PC-9 (cell line): ENCODE data around the gene EFCAB11. TPM values are rescaled to one million over a fixed set of nuclear protein-coding genes. Genes with fewer than 3 reads are reported as not detected.

ENCODE experiments used
- BruUV-seq: library from RNA; stranded (reverse); fragments of 400-500 nt; replicated peaks from 2 replicates; lab custom pipeline; 2021; lab: Mats Ljungman, UMichigan
- CTCF ChIA-PET: fragments of 300-600 bp; sonication (Branson Sonifier 250); formaldehyde crosslinking; loops from one replicate; lab custom pipeline; 2022; ENCODE audit warnings: antibody characterized with exemption; lab: Charles Lee
- POLR2A ChIA-PET: fragments of 300-600 bp; sonication (Branson Sonifier 250); formaldehyde crosslinking; loops from one replicate; lab custom pipeline; 2022; ENCODE audit warnings: antibody characterized with exemption; ENCODE audit not compliant: unreplicated experiment; lab: Charles Lee
- DNase-seq, 2 experiments: peaks; one replicate each; pipeline versions ENCODE4 v3.0.0 to v3.0.0-alpha.2; 2015 to 2022; ENCODE audit warnings: mixed read lengths in 1 of 2
- H2AFZ ChIP-seq: fragments of 200-600 bp; sonication (generic); 2 replicates; pipeline ENCODE4 v1.8.1; 2017; ENCODE audit warnings: antibody characterized with exemption
- H3F3A ChIP-seq: fragments of 200-600 bp; sonication (generic); 2 replicates; pipeline ENCODE4 v1.8.1; 2017; ENCODE audit warnings: antibody characterized with exemption, mild to moderate bottlenecking, low read depth; ENCODE audit not compliant: insufficient read depth
- H3K27ac ChIP-seq: fragments of 200-600 bp; sonication (generic); 2 replicates; pipeline ENCODE4 v1.6.1; 2016; ENCODE audit warnings: mixed run types
- H3K27me3 ChIP-seq: fragments of 200-600 bp; sonication (generic); 2 replicates; pipeline ENCODE4 v1.6.1; 2016; ENCODE audit warnings: low read depth, mixed run types; ENCODE audit not compliant: insufficient read depth
- H3K36me3 ChIP-seq: fragments of 200-600 bp; sonication (generic); 2 replicates; pipeline ENCODE4 v1.6.1; 2016; ENCODE audit warnings: low read depth, mixed run types
- H3K4me1 ChIP-seq: fragments of 200-600 bp; sonication (generic); replicated peaks from 2 replicates; pipeline ENCODE4 v1.6.1; 2016; ENCODE audit warnings: mixed run types; ENCODE audit not compliant: insufficient read depth
- H3K4me2 ChIP-seq: fragments of 200-600 bp; sonication (generic); 2 replicates; pipeline ENCODE4 v1.6.1; 2017; ENCODE audit warnings: mixed run types
- H3K4me3 ChIP-seq: fragments of 200-600 bp; sonication (generic); 2 replicates; pipeline ENCODE4 v1.6.1; 2016; ENCODE audit warnings: mixed run types
- H3K79me2 ChIP-seq: fragments of 200-600 bp; sonication (generic); 2 replicates; pipeline ENCODE4 v1.6.1; 2017; ENCODE audit warnings: low read depth, mixed run types
- H3K9me2 ChIP-seq: fragments of 200-600 bp; sonication (generic); 2 replicates; pipeline ENCODE4 v1.8.1; 2017; ENCODE audit warnings: mild to moderate bottlenecking; ENCODE audit not compliant: insufficient read depth
- H3K9me3 ChIP-seq: fragments of 200-600 bp; sonication (generic); 2 replicates; pipeline ENCODE4 v1.8.1; 2016; ENCODE audit warnings: low read depth; ENCODE audit not compliant: insufficient read depth
- H4K20me1 ChIP-seq: fragments of 200-600 bp; sonication (generic); 2 replicates; pipeline ENCODE4 v1.8.1; 2017; ENCODE audit not compliant: insufficient read depth
- CTCF ChIP-seq: fragments of 200-600 bp; sonication (generic); conservative IDR thresholded peaks from 2 replicates; pipeline ENCODE4 v1.6.1; 2017; ENCODE audit warnings: mixed run types, antibody characterized with exemption, mild to moderate bottlenecking, moderate library complexity
- EZH2 ChIP-seq: fragments of 200-600 bp; sonication (generic); IDR thresholded peaks from 2 replicates; pipeline ENCODE4 v1.8.0; 2017; ENCODE audit warnings: antibody characterized with exemption, low read depth
- intact Hi-C: fragments of 100-400 bp; cut with micrococcal nuclease; formaldehyde crosslinking; loops from one replicate; pipeline ENCODE4 v1.10.0; 2022; ENCODE audit not compliant: unreplicated experiment
- total RNA-seq: library from RNA; stranded (reverse); gene quantifications from 2 replicates; pipeline ENCODE4 v1.2.3, GENCODE V29; 2021

The EFCAB11 gene
- total RNA-seq, 1 experiment from 2014 or later, result 8.4 TPM

GRCh38 chr14:89775151-89775550 is 179.4 kb downstream of the EFCAB11 start:
- H2AFZ ChIP-seq, result no peak overlapping the region
- CTCF ChIA-PET, result no interaction called here
- H3K79me2 ChIP-seq, result no peaks in the 10 kb centered on the region

GRCh38 chr14:89773644-89774316 is 180.8 kb downstream of the EFCAB11 start:
- peak in 1 of 2 experiments; percentile 26 for DNase-seq
- Histone ChIP-seq H3K9me2 (no peaks in the 10 kb centered on the region), H4K20me1 (no peaks in the 10 kb centered on the region), H3K4me1 (no peaks in the 10 kb centered on the region), H3K79me2 (no peaks in the 10 kb centered on the region), H3K4me3 (no peak overlapping the region), H2AFZ (no peak overlapping the region), H3K9me3 (no peaks in the 10 kb centered on the region), H3F3A (no peaks in the 10 kb centered on the region), H3K27me3 (no peaks in the 10 kb centered on the region), H3K4me2 (peak overlapping the region; percentile 44), H3K36me3 (no peaks in the 10 kb centered on the region), H3K27ac (no peak overlapping the region)
- BruUV-seq, result no TSS peak
- POLR2A ChIA-PET, result interaction anchor here (0.6 kb wide), 1 partner anchor 53 kb away, joined by 3 read pairs; no protein-coding TSS in a partner anchor
- intact Hi-C loops, result no loop called here
- CTCF ChIA-PET, result no interaction called here
- no peak for TF ChIP-seq CTCF

More at GRCh38 chr14:89775151-89775550, 179.4 kb downstream of the EFCAB11 start:
- H3K9me3 ChIP-seq, result no peaks in the 10 kb centered on the region
- intact Hi-C loops, result no loop called here
- H3K9me2 ChIP-seq, result no peaks in the 10 kb centered on the region
- no peak overlapping the region for H3K4me2 ChIP-seq
- BruUV-seq, result no TSS peak
- H3K4me3 ChIP-seq, result no peak overlapping the region
- TF ChIP-seq CTCF (no peak), EZH2 (no peak)
- POLR2A ChIA-PET, result no interaction called here
- H3K4me1 ChIP-seq, result no peaks in the 10 kb centered on the region
- no peaks in the 10 kb centered on the region for H3F3A ChIP-seq
- no peak for DNase-seq
- H3K36me3 ChIP-seq, result no peaks in the 10 kb centered on the region
- no peak overlapping the region for H3K27ac ChIP-seq
- no peaks in the 10 kb centered on the region for H3K27me3 ChIP-seq
- H4K20me1 ChIP-seq, result no peaks in the 10 kb centered on the region

GRCh38 chr14:89773151-89773550 is 181.4 kb downstream of the EFCAB11 start:
- H3K4me1 ChIP-seq, result no peaks in the 10 kb centered on the region
- no peak overlapping the region for H3K27ac ChIP-seq
- no peaks in the 10 kb centered on the region for H3F3A ChIP-seq
- ChIA-PET POLR2A (interaction anchor here (0.6 kb wide), 1 partner anchor 53 kb away, joined by 3 read pairs; no protein-coding TSS in a partner anchor), CTCF (no interaction called here)
- H3K9me2 ChIP-seq, result no peaks in the 10 kb centered on the region
- no peaks in the 10 kb centered on the region for H3K79me2 ChIP-seq
- no peak overlapping the region for H3K4me3 ChIP-seq
- DNase-seq, result no peak
- H4K20me1 ChIP-seq, result no peaks in the 10 kb centered on the region
- H2AFZ ChIP-seq, result no peak overlapping the region
- H3K27me3 ChIP-seq, result no peaks in the 10 kb centered on the region
- BruUV-seq, result no TSS peak
- no peak for TF ChIP-seq CTCF
- no peak for TF ChIP-seq EZH2
- no peaks in the 10 kb centered on the region for H3K36me3 ChIP-seq
- no peaks in the 10 kb centered on the region for H3K9me3 ChIP-seq
- intact Hi-C loops, result no loop called here
- no peak overlapping the region for H3K4me2 ChIP-seq
